Kidney epithelial cell (primary cell): ENCODE measurements around the gene CYB561D1. TPM values are rescaled to one million over a fixed set of nuclear protein-coding genes. Genes with fewer than 3 reads are reported as not detected.

Source experiments
- DNase-seq: peaks from one replicate; pipeline ENCODE4 v3.0.0-alpha.2; 2010; ENCODE audit warnings: low read depth
- H3K27me3 ChIP-seq: 2 replicates; pipeline ENCODE4 v1.6.0; 2011; ENCODE audit warnings: low read length; ENCODE audit not compliant: control insufficient read depth, insufficient read depth
- H3K36me3 ChIP-seq: 2 replicates; pipeline ENCODE4 v1.5.1; 2011; ENCODE audit warnings: low read length; ENCODE audit not compliant: control insufficient read depth, insufficient read depth
- H3K4me3 ChIP-seq: 2 replicates; pipeline ENCODE4 v1.5.1; 2011; ENCODE audit warnings: low read depth, mild to moderate bottlenecking, control low read depth, low read length
- CTCF ChIP-seq: IDR thresholded peaks from 2 replicates; pipeline ENCODE4 v1.5.1; 2011; ENCODE audit warnings: mild to moderate bottlenecking, moderate library complexity, low read length, control low read depth, inconsistent platforms; ENCODE audit not compliant: insufficient read depth, poor library complexity, severe bottlenecking
- total RNA-seq: library from RNA; depleted of rRNA; stranded (reverse); fragments of >200 nt; gene quantifications from 2 replicates; pipeline ENCODE4 v1.2.3, GENCODE V29; 2015

Gene CYB561D1
- total RNA-seq, 1 donor from 2014 or later: 13.0 TPM

- no peak for TF ChIP-seq CTCF
- Histone ChIP-seq H3K4me3 (no peak overlapping the region), H3K27me3 (peaks cover under 1% of the 10 kb centered on the region)
Observed at GRCh38 chr1:109488201-109488600, 5.7 kb upstream of the CYB561D1 start.

GRCh38 chr1:109488696-109489095 is 5.2 kb upstream of the CYB561D1 start:
- TF ChIP-seq CTCF: no peak
- no peak for DNase-seq
- Histone ChIP-seq H3K4me3 (no peak overlapping the region), H3K27me3 (no peaks in the 10 kb centered on the region), H3K36me3 (peaks cover 1% of the 10 kb centered on the region)

More at GRCh38 chr1:109488201-109488600, 5.7 kb upstream of the CYB561D1 start:
- no peak for DNase-seq
- peaks cover 1% of the 10 kb centered on the region for H3K36me3 ChIP-seq

- H3K27me3 ChIP-seq: no peaks in the 10 kb centered on the region
- TF ChIP-seq CTCF: peak; percentile 88
- no peak for DNase-seq
- no peak overlapping the region for H3K4me3 ChIP-seq
- peaks cover 1% of the 10 kb centered on the region for H3K36me3 ChIP-seq
Observed at GRCh38 chr1:109490029-109490933, 3.6 kb upstream of the CYB561D1 start.

DNA sequence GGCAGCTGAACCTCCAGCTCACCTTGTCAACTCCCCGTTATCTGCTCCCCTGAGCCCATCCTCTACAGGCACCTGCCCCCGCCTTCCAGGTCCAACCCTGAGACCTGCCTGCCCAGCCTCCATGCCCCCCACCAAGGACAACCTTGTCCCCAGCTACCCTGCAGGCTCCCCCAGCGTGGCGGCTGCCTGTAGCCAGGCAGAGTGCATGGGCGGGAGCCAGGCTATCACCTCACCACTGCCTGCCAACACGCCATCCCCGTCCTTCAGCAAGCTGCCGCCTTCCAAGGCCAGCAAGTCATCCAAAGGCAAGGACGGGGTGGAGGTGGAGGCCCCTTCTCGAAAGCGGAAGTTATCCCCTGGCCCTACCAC is 3.0 kb upstream of the CYB561D1 start:
- DNase-seq: no peak
- Histone ChIP-seq H3K36me3 (peaks cover 3% of the 10 kb centered on the region), H3K4me3 (no peak overlapping the region), H3K27me3 (no peaks in the 10 kb centered on the region)
- TF ChIP-seq CTCF: no peak

DNA sequence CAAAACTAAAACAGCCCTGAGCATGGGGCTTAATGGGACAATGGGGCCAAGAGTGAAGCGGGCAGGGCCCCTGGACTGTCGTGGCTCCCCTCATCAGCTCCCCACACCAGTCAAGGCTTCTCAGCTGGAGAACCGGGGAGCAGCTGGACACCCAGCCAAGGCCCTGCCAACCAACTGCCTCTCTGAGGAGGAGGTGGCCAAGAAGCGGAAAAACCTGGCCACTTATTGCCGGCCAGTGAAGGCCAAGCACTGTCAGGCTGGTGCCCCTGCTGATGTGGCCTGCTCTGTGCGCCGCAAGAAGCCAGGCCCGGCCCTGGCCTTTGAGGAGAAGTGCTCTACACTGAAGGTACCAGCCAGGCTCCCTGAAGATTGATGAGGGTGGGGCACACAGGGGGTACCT is 2.5 kb upstream of the CYB561D1 start:
- Histone ChIP-seq H3K36me3 (peaks cover 3% of the 10 kb centered on the region), H3K27me3 (no peaks in the 10 kb centered on the region), H3K4me3 (no peak overlapping the region)
- TF ChIP-seq CTCF: no peak
- no peak for DNase-seq
